Measurements from ENCODE around the gene TUBB4A.
"Not testable (repeated sequence)": the region's sequence is repeated elsewhere in the genome, so short reads cannot be mapped to it uniquely, and the experiment has no call there.

- not testable (repeated sequence) for TF ChIP-seq POLR2A, CTCF (IDR thresholded peaks at IDR 0.05)
Observed at GRCh38 chr19:6508028-6508771, 6.1 kb upstream of the TUBB4A start.
